Choroid plexus epithelial cell (primary cell): ENCODE data around the gene C1QTNF3.
"Not testable (repeated sequence)": the region's sequence is repeated elsewhere in the genome, so short reads cannot be mapped to it uniquely, and the experiment has no call there.

Source experiments
- DNase-seq: peaks from one replicate; pipeline ENCODE4 v3.0.0-alpha.2; 2010; ENCODE audit warnings: low read depth
- H3K4me3 ChIP-seq: 2 replicates; pipeline ENCODE4 v1.5.1; 2011; ENCODE audit warnings: low read depth, mild to moderate bottlenecking, control low read depth, low read length, moderate library complexity
- CTCF ChIP-seq: conservative IDR thresholded peaks from 2 replicates; pipeline ENCODE4 v1.5.1; 2011; ENCODE audit warnings: low read depth, mild to moderate bottlenecking, control low read depth, inconsistent platforms, low read length, moderate library complexity

Gene C1QTNF3

GRCh38 chr5:34038838-34039237 is 4.2 kb downstream of the C1QTNF3 start:
- no peak for TF ChIP-seq CTCF
- H3K4me3 ChIP-seq = no peak overlapping the region
- DNase-seq = no peak

GRCh38 chr5:34038390-34038789 is 4.6 kb downstream of the C1QTNF3 start:
- TF ChIP-seq CTCF = no peak
- no peak overlapping the region for H3K4me3 ChIP-seq
- no peak for DNase-seq

GRCh38 chr5:34037726-34038125 is 5.3 kb downstream of the C1QTNF3 start:
- no peak overlapping the region for H3K4me3 ChIP-seq
- TF ChIP-seq CTCF = no peak
- DNase-seq = no peak

GRCh38 chr5:34035756-34036155 is 7.3 kb downstream of the C1QTNF3 start:
- no peak for TF ChIP-seq CTCF
- no peak overlapping the region for H3K4me3 ChIP-seq

GRCh38 chr5:34034534-34035327 is 8.3 kb downstream of the C1QTNF3 start:
- TF ChIP-seq CTCF = no peak
- no peak for DNase-seq
- H3K4me3 ChIP-seq = no peak overlapping the region

More at GRCh38 chr5:34035756-34036155, 7.3 kb downstream of the C1QTNF3 start:
- DNase-seq = no peak

- no peak for DNase-seq
- TF ChIP-seq CTCF = no peak
- H3K4me3 ChIP-seq = no peak overlapping the region
These were observed 11.0 kb downstream of the C1QTNF3 start for GRCh38 chr5:34031966-34032365.

- DNase-seq = no peak
- no peak overlapping the region for H3K4me3 ChIP-seq
- TF ChIP-seq CTCF = no peak
These were observed 11.9 kb downstream of the C1QTNF3 start for GRCh38 chr5:34031117-34031516.

GRCh38 chr5:34030585-34030984 is 12.4 kb downstream of the C1QTNF3 start:
- H3K4me3 ChIP-seq, DNase-seq: not testable (repeated sequence)
